Measurements from ENCODE around the gene ARFIP1. TPM values are rescaled to one million over a fixed set of nuclear protein-coding genes. Genes with fewer than 3 reads are reported as not detected.

ARFIP1 gene
- total RNA-seq, 1 experiment from 2014 or later: 35.8 TPM

Other genes with a start within 250 kb of the ARFIP1 start
- 38.9 and 42.1 TPM in 2 replicates for gene FBXW7, start 243.9 kb upstream of the ARFIP1 start, total RNA-seq (2014; rRNA removed; shearing (Covaris generic); ENCODE audit: low replicate concordance)
- gene TMEM154, start 100.0 kb upstream of the ARFIP1 start, total RNA-seq (2014; rRNA removed; shearing (Covaris generic); ENCODE audit: low replicate concordance): not detected in 2 replicates
- 0.17 TPM in 1 of 2 replicates, not detected in the other for gene TIGD4, start 224 bp upstream of the ARFIP1 start, total RNA-seq (2014; rRNA removed; shearing (Covaris generic); ENCODE audit: low replicate concordance)
- gene FHDC1, start 156.4 kb downstream of the ARFIP1 start, total RNA-seq (2014; rRNA removed; shearing (Covaris generic); ENCODE audit: low replicate concordance): 1.7 and 2.8 TPM in 2 replicates

Measured in Caki2 (cell line).